Lower lobe of right lung (tissue), 2 donors: Measurements from ENCODE around the gene MFRP. TPM values are rescaled to one million over a fixed set of nuclear protein-coding genes. Genes with fewer than 3 reads are reported as not detected.

Experiments
- ATAC-seq, 2 donors: fragments of 200-7000 bp; cut with Tn5 transposase; one replicate each; pipeline ENCODE4 v1.9.1; 2020 to 2022; ENCODE audit warnings: mild to moderate bottlenecking in 2 of 2, moderate library complexity in 2 of 2
- DNase-seq: peaks from one replicate; pipeline ENCODE4 v3.0.0-alpha.2; 2020
- H3K27ac ChIP-seq: fragments of 200-600 bp; one replicate; pipeline ENCODE4 v1.8.0; 2022
- H3K27me3 ChIP-seq: fragments of 200-600 bp; one replicate; pipeline ENCODE4 v1.8.0; 2022; ENCODE audit warnings: low read depth
- H3K36me3 ChIP-seq: fragments of 200-600 bp; one replicate; pipeline ENCODE4 v1.8.0; 2022; ENCODE audit warnings: mild to moderate bottlenecking
- H3K4me1 ChIP-seq: fragments of 200-600 bp; one replicate; pipeline ENCODE4 v1.8.0; 2022
- H3K4me3 ChIP-seq: fragments of 200-600 bp; one replicate; pipeline ENCODE4 v1.8.0; 2022; ENCODE audit warnings: mild to moderate bottlenecking
- H3K9me3 ChIP-seq: fragments of 200-600 bp; one replicate; pipeline ENCODE4 v1.8.0; 2022
- intact Hi-C: fragments of 100-400 bp; cut with DNase I; formaldehyde crosslinking; loops from one replicate; pipeline ENCODE4 v1.11.0; 2022
- total RNA-seq: library from RNA; stranded (reverse); fragmentation: NEBNext Ultra II Directional; extraction: Animal tissue kit (Norgen Biotek cat#: 25700); gene quantifications from one replicate; pipeline ENCODE4 v1.2.1, GENCODE V29; 2021
- TF ChIP-seq, protein P1 (sequence below): fragments of 200-600 bp; IDR thresholded peaks from one replicate; pipeline ENCODE4 v1.8.0; 2022; ENCODE audit warnings: antibody characterized with exemption, mild to moderate bottlenecking
- donor health status: DM: no; HTN: yes; CAD: no; lungs with severe emphysema.

Gene MFRP
- total RNA-seq, 1 donor from 2014 or later: not detected

DNA sequence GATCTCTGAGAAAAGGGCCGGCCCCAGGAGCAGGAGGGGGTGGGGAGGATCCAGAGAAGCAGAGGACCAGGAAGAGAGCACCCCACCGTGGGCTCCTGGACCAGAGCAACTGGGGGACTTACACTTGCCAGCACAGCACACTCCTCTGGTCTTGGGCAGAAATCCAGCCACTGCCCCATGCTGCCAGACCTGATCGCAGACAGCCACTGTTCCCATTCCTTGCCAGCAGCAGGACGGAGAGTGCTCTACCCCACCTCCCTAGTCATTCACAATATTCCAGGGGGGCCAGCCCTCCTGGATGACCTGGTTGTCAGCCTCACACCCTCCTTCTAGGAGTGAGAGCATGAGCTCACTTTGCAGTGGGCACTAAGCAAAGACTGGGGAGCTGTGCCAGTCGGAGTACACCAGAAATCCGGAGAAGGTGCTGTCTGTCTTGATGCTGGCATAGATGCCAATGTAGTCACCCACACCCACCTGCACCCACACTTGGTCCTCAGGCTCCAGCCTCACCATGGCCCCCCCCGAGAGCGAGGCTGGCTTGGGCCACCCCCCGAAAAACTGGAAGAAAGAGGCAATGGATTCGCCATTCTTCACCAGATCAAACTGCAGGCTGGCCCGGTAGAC lies 7.4 kb downstream of the MFRP start:
- H3K9me3 ChIP-seq: no peaks in the 10 kb centered on the region
- intact Hi-C loops: no loop called here
- peaks cover 13% of the 10 kb centered on the region for H3K27me3 ChIP-seq
- peaks cover 13% of the 10 kb centered on the region for H3K36me3 ChIP-seq
- DNase-seq (peak; percentile 35), ATAC-seq (no peak)
- TF ChIP-seq, protein P1, sequence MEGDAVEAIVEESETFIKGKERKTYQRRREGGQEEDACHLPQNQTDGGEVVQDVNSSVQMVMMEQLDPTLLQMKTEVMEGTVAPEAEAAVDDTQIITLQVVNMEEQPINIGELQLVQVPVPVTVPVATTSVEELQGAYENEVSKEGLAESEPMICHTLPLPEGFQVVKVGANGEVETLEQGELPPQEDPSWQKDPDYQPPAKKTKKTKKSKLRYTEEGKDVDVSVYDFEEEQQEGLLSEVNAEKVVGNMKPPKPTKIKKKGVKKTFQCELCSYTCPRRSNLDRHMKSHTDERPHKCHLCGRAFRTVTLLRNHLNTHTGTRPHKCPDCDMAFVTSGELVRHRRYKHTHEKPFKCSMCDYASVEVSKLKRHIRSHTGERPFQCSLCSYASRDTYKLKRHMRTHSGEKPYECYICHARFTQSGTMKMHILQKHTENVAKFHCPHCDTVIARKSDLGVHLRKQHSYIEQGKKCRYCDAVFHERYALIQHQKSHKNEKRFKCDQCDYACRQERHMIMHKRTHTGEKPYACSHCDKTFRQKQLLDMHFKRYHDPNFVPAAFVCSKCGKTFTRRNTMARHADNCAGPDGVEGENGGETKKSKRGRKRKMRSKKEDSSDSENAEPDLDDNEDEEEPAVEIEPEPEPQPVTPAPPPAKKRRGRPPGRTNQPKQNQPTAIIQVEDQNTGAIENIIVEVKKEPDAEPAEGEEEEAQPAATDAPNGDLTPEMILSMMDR: no peak
- peak overlapping the region; percentile 68 for H3K4me3 ChIP-seq
- H3K4me1 ChIP-seq: peaks cover 60% of the 10 kb centered on the region
- peak overlapping the region; percentile 89 for H3K27ac ChIP-seq

DNA sequence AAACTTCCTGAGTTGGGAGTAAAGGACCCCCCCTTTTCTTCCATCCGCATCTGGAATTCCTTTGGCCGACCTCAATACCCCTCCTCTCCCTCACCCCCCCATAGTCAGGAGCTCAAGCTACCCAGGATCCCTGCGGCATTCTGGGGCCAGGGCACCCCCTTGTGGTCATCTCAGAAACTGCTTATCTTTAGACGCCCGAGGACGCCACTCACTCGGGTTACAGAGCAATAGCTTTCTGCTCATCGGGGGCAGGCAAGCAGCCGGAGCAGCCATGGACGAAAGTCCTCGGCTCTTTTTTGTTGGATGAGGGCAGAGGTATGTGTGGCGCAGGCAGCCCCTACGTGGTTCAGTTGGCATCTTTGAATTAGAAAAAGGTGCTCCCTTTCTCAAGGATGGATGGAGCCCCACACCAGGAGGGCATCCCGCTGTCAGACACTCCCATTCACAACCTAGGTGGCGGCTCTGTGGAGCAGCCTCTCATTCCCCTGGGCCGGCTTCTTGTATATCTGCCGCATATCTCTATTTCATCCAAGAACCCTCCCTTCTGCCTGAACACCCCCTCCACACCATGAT lies 8.1 kb downstream of the MFRP start:
- intact Hi-C loops: no loop called here
- H3K27me3 ChIP-seq: peaks cover 13% of the 10 kb centered on the region
- ATAC-seq (peak; percentile 40 to 50), DNase-seq (peak; percentile 76)
- H3K27ac ChIP-seq: peak overlapping the region; percentile 89
- peaks cover 60% of the 10 kb centered on the region for H3K4me1 ChIP-seq
- H3K36me3 ChIP-seq: peaks cover 13% of the 10 kb centered on the region
- TF ChIP-seq, protein P1: peak; percentile 68
- peak overlapping the region; percentile 68 for H3K4me3 ChIP-seq
- H3K9me3 ChIP-seq: no peaks in the 10 kb centered on the region

DNA sequence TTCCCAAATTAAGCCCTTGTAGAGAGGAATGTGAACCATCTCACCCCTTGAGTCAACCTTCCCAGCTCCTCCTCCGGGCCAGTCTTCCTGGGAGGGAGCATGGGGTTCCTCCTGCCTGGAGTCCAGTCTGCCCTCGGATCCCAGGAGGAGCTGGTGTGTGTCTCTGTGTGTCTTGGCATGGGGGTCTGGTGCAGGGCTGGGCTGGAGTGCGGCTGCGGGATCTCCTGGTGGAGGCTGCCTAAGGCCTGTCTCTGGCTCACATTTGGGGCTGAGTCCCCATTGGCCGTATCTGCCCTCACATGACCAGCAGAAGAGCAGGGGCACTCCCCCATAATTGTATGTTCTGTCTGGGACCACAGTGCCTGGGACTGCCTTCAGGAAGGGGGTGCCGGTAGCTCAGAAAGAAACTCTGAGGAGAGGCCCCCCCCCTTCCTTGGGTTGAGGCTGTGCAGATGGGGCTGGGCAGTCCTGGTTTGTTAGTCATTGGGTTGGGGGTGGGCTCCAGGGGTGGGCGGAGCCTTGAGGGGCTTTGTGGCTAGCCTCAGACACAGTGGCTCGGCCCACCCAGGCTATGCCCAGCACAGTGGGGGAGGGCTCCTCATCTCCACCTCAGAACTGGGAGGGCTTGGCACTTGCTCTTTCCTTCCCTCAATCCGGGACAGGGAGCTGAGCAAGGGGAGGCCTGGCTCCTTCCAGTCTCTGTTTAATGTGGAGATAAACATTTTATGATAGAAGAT lies 8.8 kb downstream of the MFRP start:
- TF ChIP-seq, protein P1: no peak
- ATAC-seq (no peak), DNase-seq (peak; percentile 49)
- peaks cover 13% of the 10 kb centered on the region for H3K36me3 ChIP-seq
- H3K4me3 ChIP-seq: no peak overlapping the region
- peaks cover 13% of the 10 kb centered on the region for H3K27me3 ChIP-seq
- intact Hi-C loops: no loop called here
- H3K27ac ChIP-seq: peak overlapping the region; percentile 24
- peaks cover 60% of the 10 kb centered on the region for H3K4me1 ChIP-seq
- no peaks in the 10 kb centered on the region for H3K9me3 ChIP-seq

DNA sequence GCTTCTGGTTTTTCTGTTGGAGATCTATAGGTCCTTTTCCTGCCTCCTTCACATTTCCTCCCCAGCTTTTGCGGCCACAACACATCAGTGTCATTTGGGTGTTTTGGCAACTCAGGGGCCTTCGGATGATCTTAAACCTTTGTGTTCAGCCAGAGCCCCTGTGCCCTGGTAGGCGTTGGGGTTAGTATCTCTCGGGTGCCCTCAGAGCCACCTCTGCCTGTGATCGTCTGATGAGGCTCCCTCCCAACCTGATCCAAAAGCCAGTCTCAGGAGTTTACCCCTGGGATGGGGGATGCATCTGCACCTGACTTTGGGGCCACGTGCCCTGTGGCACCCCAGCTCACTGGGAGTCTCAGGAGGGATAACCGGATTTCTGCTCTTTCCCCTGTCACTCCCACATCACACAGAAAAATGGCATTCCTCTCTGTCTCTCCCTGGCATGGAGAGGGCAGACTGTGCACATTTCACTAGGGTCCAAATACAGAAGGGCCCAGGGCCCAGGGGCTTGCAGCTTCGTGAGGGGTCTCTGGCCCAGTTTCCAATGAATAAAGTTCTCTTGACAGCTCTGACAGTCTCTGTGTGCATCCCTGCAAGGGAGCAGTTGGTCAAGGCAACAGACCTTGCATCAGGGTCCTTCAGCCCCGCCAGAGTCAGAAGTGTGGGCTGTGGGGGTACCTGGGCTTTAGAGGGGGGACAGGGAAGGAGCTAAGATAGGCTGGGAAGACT lies 9.6 kb downstream of the MFRP start:
- Histone ChIP-seq H3K36me3 (peaks cover 13% of the 10 kb centered on the region), H3K4me3 (no peak overlapping the region), H3K27me3 (peaks cover 13% of the 10 kb centered on the region), H3K4me1 (peaks cover 60% of the 10 kb centered on the region), H3K27ac (no peak overlapping the region), H3K9me3 (no peaks in the 10 kb centered on the region)
- intact Hi-C loops: no loop called here
- ATAC-seq (no peak), DNase-seq (no peak)
- TF ChIP-seq, protein P1: no peak
